ENCODE data around the gene EXOSC3. TPM values are rescaled to one million over a fixed set of nuclear protein-coding genes. Genes with fewer than 3 reads are reported as not detected.

Gene EXOSC3
- total RNA-seq, 1 experiment from 2014 or later = 81.0 TPM

GRCh38 chr9:37769995-37770394 is 14.9 kb downstream of the EXOSC3 start:
- Histone ChIP-seq H2BK15ac (ENCODE audit: low read depth, low read length) (no peak overlapping the region), H3K14ac (ENCODE audit: insufficient read depth, low read length) (no peak overlapping the region), H3K79me1 (ENCODE audit: insufficient read depth, low read depth, low read length, poor library complexity, severe bottlenecking) (no peaks in the 10 kb centered on the region), H2BK120ac (ENCODE audit: low read depth, low read length, poor library complexity, severe bottlenecking) (no peak overlapping the region), H4K5ac (ENCODE audit: insufficient read length, low read depth, low read length) (no peak overlapping the region), H3K79me2 (ENCODE audit: insufficient read depth, low read length) (no peaks in the 10 kb centered on the region), H2AK5ac (ENCODE audit: insufficient read length, low read length) (no peak overlapping the region), H3K23ac (ENCODE audit: insufficient read length, low read depth, low read length) (no peak overlapping the region), H4K8ac (replicated peaks; ENCODE audit: insufficient read length, low read depth, low read length) (no peak overlapping the region), H3K9ac (ENCODE audit: extremely low read depth, insufficient read length, low read length) (no peak overlapping the region), H3K27me3 (ENCODE audit: insufficient read depth, low read length) (no peaks in the 10 kb centered on the region), H3K4me1 (ENCODE audit: insufficient read depth, low read length) (no peaks in the 10 kb centered on the region), H3K56ac (ENCODE audit: insufficient read length, low read depth, low read length) (no peak overlapping the region), H3K27ac (ENCODE audit: insufficient read length, low read depth, low read length) (no peak overlapping the region), H3K23me2 (ENCODE audit: insufficient read length, low read depth, low read length, poor library complexity, severe bottlenecking) (no peaks in the 10 kb centered on the region), H3K4me2 (ENCODE audit: insufficient read depth, insufficient read length, low read length) (no peak overlapping the region), H4K20me1 (ENCODE audit: control insufficient read depth, insufficient read depth, insufficient read length) (no peaks in the 10 kb centered on the region), H3K18ac (ENCODE audit: insufficient read length, low read depth, low read length) (no peak overlapping the region), H2AFZ (ENCODE audit: low read length) (no peak overlapping the region), H3K4ac (ENCODE audit: low read depth, low read length) (no peak overlapping the region), H3K9me3 (ENCODE audit: control insufficient read depth, low read depth, low read length) (no peaks in the 10 kb centered on the region), H3T11ph (ENCODE audit: low read length) (no peak overlapping the region), H2BK5ac (ENCODE audit: insufficient read length, low read length) (no peak overlapping the region), H2BK20ac (ENCODE audit: low read depth, low read length, poor library complexity, severe bottlenecking) (no peak overlapping the region), H2BK12ac (ENCODE audit: insufficient read length, low read depth, low read length) (no peak overlapping the region), H4K91ac (ENCODE audit: insufficient read length, low read depth, low read length) (no peak overlapping the region)
- Mint-ChIP-seq H3K36me3 (ENCODE audit: insufficient read depth in 1 of 3, low read depth in 3 of 3) (peaks cover 3 to 16% (median 13%) of the 10 kb centered on the region in 3 experiments), H3K9me3 (peaks cover 3 to 4% of the 10 kb centered on the region in 2 experiments; a peak in 2 of 5 replicates), H3K4me3 (no peak overlapping the region), H3K4me1 (no peaks in the 10 kb centered on the region), H3K27ac (no peak overlapping the region), H3K27me3 (ENCODE audit: low read depth) (no peaks in the 10 kb centered on the region)
- no peak for TF ChIP-seq CTCF (conservative IDR thresholded peaks at IDR 0.05)
- no CpG with 5 or more reads among the region's 3 CpGs for WGBS (ENCODE audit: extremely low coverage, insufficient read length, low lambda C conversion rate)
- no peak for DNase-seq
